HepG2 (cell line): Measurements from ENCODE around the gene OPRL1.

ENCODE experiments used
- CHD4 ChIP-seq: fragments of 200-600 bp; sonication (generic); IDR thresholded peaks from 2 replicates; pipeline ENCODE4 v1.7.0; 2017; ENCODE audit warnings: mild to moderate bottlenecking, low read length, borderline replicate concordance
- ELF1 ChIP-seq: sonication (generic); formaldehyde crosslinking; IDR thresholded peaks from 2 replicates; pipeline ENCODE4 v1.4.0; 2020; ENCODE audit warnings: missing genetic modification reagents
- GABPB1 ChIP-seq: IDR thresholded peaks from 2 replicates; pipeline ENCODE4 v1.6.1; 2016; ENCODE audit warnings: mild to moderate bottlenecking, missing genetic modification reagents, moderate library complexity, missing compliant biosample characterization
- JUNB ChIP-seq: sonication (generic); formaldehyde crosslinking; IDR thresholded peaks from 2 replicates; pipeline ENCODE4 v1.8.0; 2022; ENCODE audit warnings: missing genetic modification reagents, mild to moderate bottlenecking, borderline replicate concordance
- POLR2A ChIP-seq, 2 experiments: IDR thresholded peaks; 2 replicates each; pipeline ENCODE4 v1.6.1; 2011; ENCODE audit warnings: low read depth in 2 of 2, low read length in 2 of 2, mild to moderate bottlenecking in 1 of 2, moderate library complexity in 1 of 2; ENCODE audit not compliant: insufficient read depth in 1 of 2
- TCF12 ChIP-seq, 2 experiments: fragments of 450-650 bp in 1 of 2; sonication (generic) in 1 of 2; formaldehyde crosslinking in 1 of 2; IDR thresholded peaks; 2 replicates each; pipeline versions ENCODE4 v1.6.1 to v1.8.0; 2017 to 2022; ENCODE audit warnings: antibody characterized with exemption in 1 of 2, mild to moderate bottlenecking in 1 of 2, missing genetic modification reagents in 1 of 2, moderate library complexity in 1 of 2
- ZBTB26 ChIP-seq: IDR thresholded peaks from 2 replicates; pipeline ENCODE4 v1.6.1; 2016; ENCODE audit warnings: missing compliant biosample characterization, missing genetic modification reagents, borderline replicate concordance
- ZNF136 ChIP-seq: sonication (generic); formaldehyde crosslinking; IDR thresholded peaks from 2 replicates; pipeline ENCODE4 v1.8.1; 2022; ENCODE audit warnings: low read depth, mild to moderate bottlenecking, moderate library complexity, missing genetic modification reagents
- ZSCAN31 ChIP-seq: sonication (generic); formaldehyde crosslinking; IDR thresholded peaks from 2 replicates; pipeline ENCODE4 v1.5.0; 2020; ENCODE audit warnings: low read depth, mild to moderate bottlenecking, missing genetic modification reagents

GRCh38 chr20:64080013-64080812, at the start of gene OPRL1:
- TF ChIP-seq POLR2A (IDR thresholded peaks at IDR 0.05; ENCODE audit: insufficient read depth in 1 of 2, low read depth in 2 of 2, low read length in 2 of 2) (0 out of 4 replicates have a peak, but pooled peaks of 1 of the 2 experiments have one; percentile 5), GABPB1 (CRISPR knock-in tag) (peak; percentile 18; the same call in 1 of the 2 replicates), JUNB (CRISPR knock-in tag) (no peak), TCF12 (IDR thresholded peaks at IDR 0.05) (no peak), TCF12 (CRISPR knock-in tag; IDR thresholded peaks at IDR 0.05) (no peak), ELF1 (no peak), ZSCAN31 (no peak), CHD4 (no peak), ZNF136 (CRISPR knock-in tag) (no peak), ZBTB26 (CRISPR knock-in tag) (no peak)
